GM12878 (cell line): ENCODE measurements around the gene ANKRD6. TPM values are rescaled to one million over a fixed set of nuclear protein-coding genes. Genes with fewer than 3 reads are reported as not detected.

Source experiments
- ATAC-seq: fragments of 200-7000 bp; cut with Tn5 transposase; 3 replicates; pipeline ENCODE4 v1.9.1; 2020; ENCODE audit warnings: mild to moderate bottlenecking, moderate library complexity
- BruUV-seq: library from RNA; stranded (reverse); fragments of 400-500 nt; replicated peaks from 2 replicates; lab custom pipeline; 2021; lab: Mats Ljungman, UMichigan
- CTCF ChIA-PET: fragments of 300-600 bp; sonication (Branson Sonifier 250); formaldehyde crosslinking; extraction: SDS; loops from one replicate; lab custom pipeline; 2021; ENCODE audit warnings: inconsistent platforms; lab: Yijun Ruan, JAX
- POLR2A ChIA-PET: fragments of 350-600 bp; formaldehyde crosslinking; extraction: SDS; loops from one replicate; lab custom pipeline; 2021; ENCODE audit warnings: inconsistent platforms; lab: Charles Lee
- RAD21 ChIA-PET: fragments of 300-600 bp; sonication (Branson Sonifier 250); formaldehyde crosslinking; loops from one replicate; lab custom pipeline; 2023; ENCODE audit warnings: antibody characterized with exemption; ENCODE audit not compliant: unreplicated experiment; lab: Charles Lee
- SMC1A ChIA-PET: fragments of 300-600 bp; sonication (Branson Sonifier 250); formaldehyde crosslinking; loops from one replicate; lab custom pipeline; 2023; ENCODE audit not compliant: unreplicated experiment, uncharacterized antibody; lab: Charles Lee
- DNase-seq: peaks from one replicate; pipeline ENCODE4 v3.0.0-alpha.2; 2011; ENCODE audit warnings: low read depth, low spot score
- FAIRE-seq: peaks from 3 replicates; lab custom pipeline; 2011; peaks lifted over from hg19 to GRCh38; lab: Jason Lieb, UNC
- H2AFZ ChIP-seq: 2 replicates; pipeline ENCODE4 v1.6.0; 2011; ENCODE audit warnings: low read depth, low read length, control low read depth; ENCODE audit not compliant: control insufficient read depth
- H3K27ac ChIP-seq: 2 replicates; pipeline ENCODE4 v1.5.1; 2011; ENCODE audit warnings: control low read depth; ENCODE audit not compliant: control insufficient read depth, insufficient read depth
- H3K27me3 ChIP-seq, 2 experiments: replicated peaks in 1 of 2; 2 replicates each; pipeline versions ENCODE4 v1.6.0 to v1.6.1; 2011; ENCODE audit warnings: low read length in 1 of 2; ENCODE audit not compliant: control insufficient read depth in 2 of 2, insufficient read depth in 2 of 2
- H3K36me3 ChIP-seq, 2 experiments: 2 replicates each; pipeline ENCODE4 v1.5.1; 2011; ENCODE audit warnings: low read length in 1 of 2; ENCODE audit not compliant: control insufficient read depth in 2 of 2, insufficient read depth in 2 of 2
- H3K4me1 ChIP-seq: 2 replicates; pipeline ENCODE4 v1.6.1; 2011; ENCODE audit warnings: mild to moderate bottlenecking, low read length, moderate library complexity, mixed read lengths; ENCODE audit not compliant: control insufficient read depth, insufficient read depth
- H3K4me2 ChIP-seq: 2 replicates; pipeline ENCODE4 v1.6.0; 2011; ENCODE audit warnings: control low read depth; ENCODE audit not compliant: control insufficient read depth, insufficient read depth
- H3K4me3 ChIP-seq: fragments of 200-600 bp; sonication (generic); 2 replicates; pipeline ENCODE4 v1.5.1; 2016
- H3K79me2 ChIP-seq: 2 replicates; pipeline ENCODE4 v1.6.0; 2011; ENCODE audit warnings: low read length; ENCODE audit not compliant: control insufficient read depth, insufficient read depth
- H3K9ac ChIP-seq: 2 replicates; pipeline ENCODE4 v1.8.0; 2011; ENCODE audit warnings: low read length, control low read depth, mixed read lengths; ENCODE audit not compliant: control insufficient read depth, insufficient read depth
- H3K9me3 ChIP-seq: replicated peaks from 3 replicates; pipeline ENCODE4 v1.5.1; 2011; ENCODE audit warnings: mild to moderate bottlenecking, low read length; ENCODE audit not compliant: control insufficient read depth, insufficient read depth
- H4K20me1 ChIP-seq: 2 replicates; pipeline ENCODE4 v1.6.0; 2011; ENCODE audit not compliant: control insufficient read depth, insufficient read depth
- ATF7 ChIP-seq: fragments of 450-650 bp; IDR thresholded peaks from 2 replicates; pipeline ENCODE4 v1.6.1; 2016; ENCODE audit warnings: low read depth, mild to moderate bottlenecking
- BMI1 ChIP-seq: fragments of 450-650 bp; IDR thresholded peaks from 2 replicates; pipeline ENCODE4 v1.6.1; 2016; ENCODE audit warnings: mild to moderate bottlenecking, moderate library complexity, borderline replicate concordance
- EP300 ChIP-seq, 2 experiments: fragments of 150-350 bp in 1 of 2; IDR thresholded peaks; 2 replicates each; pipeline ENCODE4 v1.6.1; 2011 to 2012; ENCODE audit warnings: low read depth in 2 of 2, low read length in 2 of 2, borderline replicate concordance in 1 of 2, improper control_type of control experiment in 1 of 2, inconsistent platforms in 1 of 2; ENCODE audit not compliant: control insufficient read depth in 1 of 2
- KAT2A ChIP-seq: conservative IDR thresholded peaks from 2 replicates; pipeline ENCODE4 v1.6.1; 2011; ENCODE audit warnings: low read depth, low read length; ENCODE audit not compliant: control insufficient read depth
- SPI1 ChIP-seq: IDR thresholded peaks from 2 replicates; pipeline ENCODE4 v1.6.1; 2011; ENCODE audit warnings: low read depth, mild to moderate bottlenecking, low read length, moderate library complexity, borderline replicate concordance; ENCODE audit not compliant: insufficient read depth
- WGBS: methylation state at CpG from one replicate; pipeline ENCODE4 v1.1.6; 2016; ENCODE audit warnings: low lambda C conversion rate; ENCODE audit not compliant: insufficient replicate concordance, insufficient coverage; ENCODE audit errors: missing lambda C conversion rate; 5-methylcytosine and 5-hydroxymethylcytosine counted together
- in situ Hi-C: fragments of 300-500 bp; cut with MboI; formaldehyde crosslinking; loops from 9 replicates; pipeline ENCODE4 v1.14.3; 2018; ENCODE audit warnings: mixed read lengths
- intact Hi-C: fragments of 100-400 bp; cut with micrococcal nuclease; formaldehyde crosslinking; loops from one replicate; pipeline ENCODE4 v1.14.2; 2022; ENCODE audit not compliant: unreplicated experiment
- polyA plus RNA-seq, 11 experiments: library from polyadenylated mRNA; depleted of rRNA in 4 of 11; unstranded in 6 of 11; stranded (reverse) in 5 of 11; fragments of >200 nt; fragmentation: Nextera tagmentation in 4 of 11; fragmentation: Illumina TruSeq in 1 of 11; extraction: Ambion mirVana in 4 of 11; extraction: Trizol in 1 of 11; gene quantifications; 1 replicate in 1 of 11; 2 replicates in 10 of 11; pipeline versions ENCODE4 v1.2.1 to v1.2.3, GENCODE V29; 2011 to 2016; ENCODE audit warnings: inconsistent platforms in 2 of 11, missing spikeins in 2 of 11, low read depth in 1 of 11
- total RNA-seq, 4 experiments: library from RNA; depleted of rRNA in 3 of 4; stranded (reverse); fragments of >200 nt in 3 of 4; fragmentation: Illumina TruSeq in 1 of 4; extraction: Trizol in 1 of 4; gene quantifications; 2 replicates each; pipeline versions ENCODE4 v1.2.1 to v1.2.3, GENCODE V29; 2013 to 2021
- TF ChIP-seq, protein P1 (sequence below): fragments of 450-650 bp; formaldehyde crosslinking; IDR thresholded peaks from 2 replicates; pipeline ENCODE4 v1.4.0; 2022; ENCODE audit warnings: mild to moderate bottlenecking, moderate library complexity
- TF ChIP-seq, protein P2 (sequence below): fragments of 150-350 bp; IDR thresholded peaks from 2 replicates; pipeline ENCODE4 v1.6.1; 2016; ENCODE audit warnings: low read depth, low read length

The ANKRD6 gene
- total and polyA plus RNA-seq, 10 of the 15 experiments (the other 5 are each of a cell fraction or from before 2014, with no cell fraction given) = 0.03 to 0.90 (median 0.38) TPM

DNA sequence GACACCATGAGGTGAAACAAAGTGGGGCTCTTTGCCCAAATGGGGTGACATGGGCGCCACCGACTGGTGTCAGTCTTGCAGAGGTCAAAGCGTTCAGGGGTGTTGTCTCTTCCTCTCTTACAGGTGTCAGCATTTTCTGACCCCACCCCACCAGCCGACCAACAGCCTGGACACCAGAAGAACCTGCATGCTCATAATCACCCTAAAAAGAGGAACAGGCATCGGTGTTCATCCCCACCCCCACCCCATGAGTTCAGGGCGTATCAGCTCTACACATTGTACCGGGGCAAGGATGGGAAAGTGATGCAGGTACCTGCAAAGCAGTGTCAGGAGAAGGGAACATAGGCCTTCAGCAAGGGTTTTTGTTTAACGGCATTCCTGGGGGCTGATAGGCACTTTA is 190.8 kb downstream of the ANKRD6 start:
- Histone ChIP-seq H2AFZ (no peak overlapping the region), H3K27ac (no peak overlapping the region), H3K27me3 (no peaks in the 10 kb centered on the region), H3K79me2 (no peaks in the 10 kb centered on the region), H3K4me3 (no peak overlapping the region), H4K20me1 (no peaks in the 10 kb centered on the region), H3K4me1 (no peaks in the 10 kb centered on the region), H3K36me3 (no peaks in the 10 kb centered on the region), H3K9me3 (no peaks in the 10 kb centered on the region), H3K4me2 (no peak overlapping the region), H3K9ac (no peak overlapping the region)
- no peak for FAIRE-seq
- intact Hi-C loops (no loop called here), in situ Hi-C loops (no loop called here)
- ATAC-seq = no peak
- DNase-seq = no peak
- TF ChIP-seq ATF7 (no peak), SPI1 (peak; percentile 61), KAT2A (no peak), BMI1 (no peak), EP300 (IDR thresholded peaks at IDR 0.05; ENCODE audit: borderline replicate concordance in 1 of 2, control insufficient read depth in 1 of 2, low read depth in 2 of 2, low read length in 2 of 2) (no peak)
- TF ChIP-seq, protein P1, sequence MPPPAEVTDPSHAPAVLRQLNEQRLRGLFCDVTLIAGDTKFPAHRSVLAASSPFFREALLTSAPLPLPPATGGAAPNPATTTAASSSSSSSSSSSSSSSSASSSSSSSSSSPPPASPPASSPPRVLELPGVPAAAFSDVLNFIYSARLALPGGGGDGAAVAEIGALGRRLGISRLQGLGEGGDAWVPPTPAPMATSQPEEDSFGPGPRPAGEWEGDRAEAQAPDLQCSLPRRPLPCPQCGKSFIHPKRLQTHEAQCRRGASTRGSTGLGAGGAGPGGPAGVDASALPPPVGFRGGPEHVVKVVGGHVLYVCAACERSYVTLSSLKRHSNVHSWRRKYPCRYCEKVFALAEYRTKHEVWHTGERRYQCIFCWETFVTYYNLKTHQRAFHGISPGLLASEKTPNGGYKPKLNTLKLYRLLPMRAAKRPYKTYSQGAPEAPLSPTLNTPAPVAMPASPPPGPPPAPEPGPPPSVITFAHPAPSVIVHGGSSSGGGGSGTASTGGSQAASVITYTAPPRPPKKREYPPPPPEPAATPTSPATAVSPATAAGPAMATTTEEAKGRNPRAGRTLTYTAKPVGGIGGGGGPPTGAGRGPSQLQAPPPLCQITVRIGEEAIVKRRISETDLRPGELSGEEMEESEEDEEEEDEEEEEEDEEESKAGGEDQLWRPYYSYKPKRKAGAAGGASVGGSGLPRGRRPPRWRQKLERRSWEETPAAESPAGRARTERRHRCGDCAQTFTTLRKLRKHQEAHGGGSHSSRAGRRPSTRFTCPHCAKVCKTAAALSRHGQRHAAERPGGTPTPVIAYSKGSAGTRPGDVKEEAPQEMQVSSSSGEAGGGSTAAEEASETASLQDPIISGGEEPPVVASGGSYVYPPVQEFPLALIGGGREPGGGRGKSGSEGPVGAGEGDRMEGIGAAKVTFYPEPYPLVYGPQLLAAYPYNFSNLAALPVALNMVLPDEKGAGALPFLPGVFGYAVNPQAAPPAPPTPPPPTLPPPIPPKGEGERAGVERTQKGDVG = no peak
- TF ChIP-seq, protein P2, sequence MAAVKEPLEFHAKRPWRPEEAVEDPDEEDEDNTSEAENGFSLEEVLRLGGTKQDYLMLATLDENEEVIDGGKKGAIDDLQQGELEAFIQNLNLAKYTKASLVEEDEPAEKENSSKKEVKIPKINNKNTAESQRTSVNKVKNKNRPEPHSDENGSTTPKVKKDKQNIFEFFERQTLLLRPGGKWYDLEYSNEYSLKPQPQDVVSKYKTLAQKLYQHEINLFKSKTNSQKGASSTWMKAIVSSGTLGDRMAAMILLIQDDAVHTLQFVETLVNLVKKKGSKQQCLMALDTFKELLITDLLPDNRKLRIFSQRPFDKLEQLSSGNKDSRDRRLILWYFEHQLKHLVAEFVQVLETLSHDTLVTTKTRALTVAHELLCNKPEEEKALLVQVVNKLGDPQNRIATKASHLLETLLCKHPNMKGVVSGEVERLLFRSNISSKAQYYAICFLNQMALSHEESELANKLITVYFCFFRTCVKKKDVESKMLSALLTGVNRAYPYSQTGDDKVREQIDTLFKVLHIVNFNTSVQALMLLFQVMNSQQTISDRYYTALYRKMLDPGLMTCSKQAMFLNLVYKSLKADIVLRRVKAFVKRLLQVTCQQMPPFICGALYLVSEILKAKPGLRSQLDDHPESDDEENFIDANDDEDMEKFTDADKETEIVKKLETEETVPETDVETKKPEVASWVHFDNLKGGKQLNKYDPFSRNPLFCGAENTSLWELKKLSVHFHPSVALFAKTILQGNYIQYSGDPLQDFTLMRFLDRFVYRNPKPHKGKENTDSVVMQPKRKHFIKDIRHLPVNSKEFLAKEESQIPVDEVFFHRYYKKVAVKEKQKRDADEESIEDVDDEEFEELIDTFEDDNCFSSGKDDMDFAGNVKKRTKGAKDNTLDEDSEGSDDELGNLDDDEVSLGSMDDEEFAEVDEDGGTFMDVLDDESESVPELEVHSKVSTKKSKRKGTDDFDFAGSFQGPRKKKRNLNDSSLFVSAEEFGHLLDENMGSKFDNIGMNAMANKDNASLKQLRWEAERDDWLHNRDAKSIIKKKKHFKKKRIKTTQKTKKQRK = no peak
- CTCF ChIA-PET = interaction anchor here (0.7 kb wide), 1 partner anchor 11 kb away, joined by 3 read pairs; no protein-coding TSS in a partner anchor
- POLR2A ChIA-PET = no interaction called here
- WGBS = 42% methylated on average over 8 of the region's 8 CpGs
- no TSS peak for BruUV-seq
- SMC1A ChIA-PET = no interaction called here
- RAD21 ChIA-PET = no interaction called here
